NB4 (cell line): ENCODE results near the gene VPS54.

ENCODE experiments used
- POLR2A ChIP-seq: IDR thresholded peaks from 2 replicates; pipeline ENCODE4 v1.6.1; 2011; ENCODE audit warnings: mild to moderate bottlenecking; ENCODE audit not compliant: insufficient read length; ENCODE audit errors: extremely low read depth
- TF ChIP-seq, protein P1 (sequence below): IDR thresholded peaks from one replicate; pipeline ENCODE4 v1.5.1; 2012; ENCODE audit warnings: low read depth, low read length

DNA sequence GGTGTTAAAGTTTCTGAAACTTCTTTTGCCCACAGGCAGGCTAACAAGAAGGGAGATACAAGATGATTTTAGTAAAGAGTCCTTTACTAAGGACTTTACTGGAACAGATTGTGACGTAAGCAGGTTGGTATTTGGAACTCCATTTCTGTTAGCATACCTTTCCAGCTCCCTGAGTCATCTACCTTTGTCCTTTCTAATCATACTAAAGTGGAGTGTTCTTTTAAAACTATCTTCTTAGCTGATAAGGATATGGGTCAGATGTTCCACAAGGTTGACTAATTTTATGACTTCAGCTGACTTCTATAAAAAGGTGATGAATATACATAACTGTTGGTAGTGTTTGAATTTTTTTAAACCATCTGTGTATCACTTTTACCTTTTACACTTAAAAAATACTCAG, 156.4 kb downstream of the VPS54 start:
- TF ChIP-seq, protein P1, sequence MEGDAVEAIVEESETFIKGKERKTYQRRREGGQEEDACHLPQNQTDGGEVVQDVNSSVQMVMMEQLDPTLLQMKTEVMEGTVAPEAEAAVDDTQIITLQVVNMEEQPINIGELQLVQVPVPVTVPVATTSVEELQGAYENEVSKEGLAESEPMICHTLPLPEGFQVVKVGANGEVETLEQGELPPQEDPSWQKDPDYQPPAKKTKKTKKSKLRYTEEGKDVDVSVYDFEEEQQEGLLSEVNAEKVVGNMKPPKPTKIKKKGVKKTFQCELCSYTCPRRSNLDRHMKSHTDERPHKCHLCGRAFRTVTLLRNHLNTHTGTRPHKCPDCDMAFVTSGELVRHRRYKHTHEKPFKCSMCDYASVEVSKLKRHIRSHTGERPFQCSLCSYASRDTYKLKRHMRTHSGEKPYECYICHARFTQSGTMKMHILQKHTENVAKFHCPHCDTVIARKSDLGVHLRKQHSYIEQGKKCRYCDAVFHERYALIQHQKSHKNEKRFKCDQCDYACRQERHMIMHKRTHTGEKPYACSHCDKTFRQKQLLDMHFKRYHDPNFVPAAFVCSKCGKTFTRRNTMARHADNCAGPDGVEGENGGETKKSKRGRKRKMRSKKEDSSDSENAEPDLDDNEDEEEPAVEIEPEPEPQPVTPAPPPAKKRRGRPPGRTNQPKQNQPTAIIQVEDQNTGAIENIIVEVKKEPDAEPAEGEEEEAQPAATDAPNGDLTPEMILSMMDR: no peak
- TF ChIP-seq POLR2A: no peak
